Body of pancreas (tissue), 4 donors: ENCODE data around the gene IGSF11. TPM values are rescaled to one million over a fixed set of nuclear protein-coding genes. Genes with fewer than 3 reads are reported as not detected.

ENCODE experiments used
- ATAC-seq: fragments of 150-250 bp; one replicate; pipeline ENCODE4 v1.9.1; 2016
- DNase-seq, 4 donors: peaks; one replicate each; pipeline ENCODE4 v3.0.0-alpha.2; 2019
- H3K27ac ChIP-seq, 4 donors: fragments of 200-600 bp; sonication (generic); 1 replicate in 3 of 4; 2 replicates in 1 of 4; pipeline versions ENCODE4 v1.5.1 to v1.6.1; 2016 to 2019; ENCODE audit warnings: mild to moderate bottlenecking in 1 of 4, mixed read lengths in 1 of 4, moderate library complexity in 1 of 4
- H3K27me3 ChIP-seq, 2 donors: fragments of 200-600 bp; sonication (generic); one replicate each; pipeline ENCODE4 v1.6.0; 2016; ENCODE audit warnings: mild to moderate bottlenecking in 1 of 2
- H3K36me3 ChIP-seq, 2 donors: fragments of 200-600 bp; sonication (generic); replicated peaks in 1 of 2; 2 replicates each; pipeline ENCODE4 v1.5.1; 2016; ENCODE audit warnings: low read depth in 2 of 2; ENCODE audit not compliant: insufficient read depth in 1 of 2
- H3K4me1 ChIP-seq: fragments of 200-600 bp; sonication (generic); one replicate; pipeline ENCODE4 v1.6.0; 2016
- H3K4me3 ChIP-seq, 2 donors: fragments of 200-600 bp; sonication (generic); 1 replicate in 1 of 2; 2 replicates in 1 of 2; pipeline ENCODE4 v1.5.1; 2016 to 2019
- H3K9me3 ChIP-seq, 3 donors: fragments of 200-600 bp; sonication (generic); 1 replicate in 2 of 3; 2 replicates in 1 of 3; pipeline ENCODE4 v1.5.1; 2016
- CTCF ChIP-seq, 7 experiments: fragments of 450-650 bp in 4 of 7; fragments of 200-600 bp in 3 of 7; sonication (generic) in 3 of 7; IDR thresholded peaks; one replicate each; pipeline ENCODE4 v1.5.1; 2016 to 2019; ENCODE audit warnings: antibody characterized with exemption in 7 of 7
- POLR2A ChIP-seq, 3 donors: fragments of 450-650 bp; IDR thresholded peaks; one replicate each; pipeline ENCODE4 v1.6.1; 2016; ENCODE audit warnings: antibody characterized with exemption in 3 of 3, mild to moderate bottlenecking in 2 of 3
- WGBS, 2 donors: methylation state at CpG; one replicate each; pipeline ENCODE4 v1.1.5; 2017; 5-methylcytosine and 5-hydroxymethylcytosine counted together
- intact Hi-C: fragments of 100-400 bp; cut with DNase I; formaldehyde crosslinking; loops from one replicate; pipeline ENCODE4 v1.15.1; 2023
- total RNA-seq, 2 donors: library from RNA; depleted of rRNA; stranded (reverse); fragments of >200 nt; gene quantifications; one replicate each; pipeline ENCODE4 v1.1.0, GENCODE V29; 2016

Gene IGSF11
- total RNA-seq, 2 donors from 2014 or later, result 3.0 to 9.1 TPM

DNA sequence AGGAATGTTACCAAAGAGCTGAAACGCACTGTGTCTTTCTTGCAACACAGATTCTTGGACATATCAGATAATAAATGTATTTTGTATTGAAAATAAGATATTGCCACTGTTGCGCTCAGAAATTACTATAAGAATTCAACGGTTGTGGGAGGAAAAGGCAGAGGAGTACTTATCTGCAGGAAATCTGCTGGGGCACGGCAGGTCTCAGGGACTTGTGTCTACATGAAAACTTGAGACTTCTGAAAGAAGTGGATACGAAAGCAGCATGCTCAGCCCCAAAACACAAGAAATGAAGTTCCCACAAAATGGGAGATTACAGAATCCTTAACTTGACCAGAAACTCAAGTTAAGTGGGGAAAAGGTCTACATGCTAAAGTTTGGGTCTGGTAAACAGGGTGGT, 86.5 kb downstream of the IGSF11 start:
- TF ChIP-seq CTCF (IDR thresholded peaks at IDR 0.05) (no peak), POLR2A (IDR thresholded peaks at IDR 0.05) (no peak)
- ATAC-seq (no peak), DNase-seq (no peak)
- no peak overlapping the region for H3K4me3 ChIP-seq
- intact Hi-C loops, result no loop called here
- H3K27ac ChIP-seq, result no peak overlapping the region
- H3K9me3 ChIP-seq, result no peaks in the 10 kb centered on the region
- H3K27me3 ChIP-seq, result no peaks in the 10 kb centered on the region
- H3K4me1 ChIP-seq, result no peaks in the 10 kb centered on the region
- 83 to 88% methylated on average over 5 of the region's 5 CpGs for WGBS, 2 donors
- H3K36me3 ChIP-seq, result no peaks in the 10 kb centered on the region

DNA sequence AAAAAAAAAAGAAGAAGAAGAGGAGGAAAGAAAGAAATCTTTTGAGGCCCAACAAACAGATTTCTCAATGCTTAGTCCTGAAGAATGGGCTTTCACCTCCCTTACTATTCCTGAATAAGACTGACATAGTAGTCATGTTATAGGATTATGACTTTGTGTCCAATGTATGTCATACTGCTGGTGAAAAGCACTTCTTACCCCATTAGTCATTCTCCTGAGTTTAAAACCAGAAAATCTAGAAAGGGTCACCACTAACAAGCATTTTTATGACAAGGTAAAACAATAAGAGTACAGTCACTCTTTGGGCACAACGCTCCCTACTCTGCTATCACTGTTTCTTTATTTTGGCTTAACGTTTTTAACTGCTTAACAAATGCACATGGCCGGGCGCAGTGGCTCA, 88.2 kb downstream of the IGSF11 start:
- Histone ChIP-seq H3K36me3 (no peaks in the 10 kb centered on the region), H3K4me1 (no peaks in the 10 kb centered on the region), H3K27ac (no peak overlapping the region), H3K9me3 (no peaks in the 10 kb centered on the region), H3K27me3 (no peaks in the 10 kb centered on the region), H3K4me3 (no peak overlapping the region)
- DNase-seq (no peak), ATAC-seq (no peak)
- intact Hi-C loops, result no loop called here
- TF ChIP-seq POLR2A (IDR thresholded peaks at IDR 0.05), result no peak
- WGBS, 2 donors, result 71 to 81% methylated on average over 4 of the region's 4 CpGs

- TF ChIP-seq POLR2A (IDR thresholded peaks at IDR 0.05), result no peak
- no peak for TF ChIP-seq CTCF (IDR thresholded peaks at IDR 0.05)
- DNase-seq (no peak), ATAC-seq (no peak)
- intact Hi-C loops, result no loop called here
- Histone ChIP-seq H3K4me3 (no peak overlapping the region), H3K36me3 (no peaks in the 10 kb centered on the region), H3K4me1 (no peaks in the 10 kb centered on the region), H3K27ac (no peak overlapping the region), H3K27me3 (no peaks in the 10 kb centered on the region), H3K9me3 (no peaks in the 10 kb centered on the region)
- WGBS, 2 donors, result 79 to 83% methylated on average over 4 of the region's 4 CpGs
These were observed 88.8 kb downstream of the IGSF11 start for GRCh38 chr3:118945834-118946233.

DNA sequence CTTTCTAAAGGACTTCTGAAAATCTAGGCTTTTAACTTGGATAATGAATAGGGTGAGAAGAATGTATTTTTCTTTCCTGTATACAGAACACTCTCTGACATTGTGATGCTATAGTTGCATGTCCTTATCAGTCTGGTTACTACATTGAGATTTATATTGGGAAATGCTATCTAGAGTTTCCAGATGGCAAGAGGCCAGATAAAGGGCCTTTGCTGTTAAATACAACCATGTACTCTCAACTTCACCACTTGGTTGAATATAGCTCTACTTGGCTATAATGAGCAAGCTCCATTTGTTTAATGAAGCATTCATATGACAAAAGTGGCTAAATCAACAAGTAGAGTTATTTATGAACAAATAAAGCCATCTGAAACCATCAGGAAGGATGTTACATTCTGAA, 91.0 kb downstream of the IGSF11 start:
- H3K4me3 ChIP-seq, result no peak overlapping the region
- no peak for ATAC-seq
- no peak for TF ChIP-seq CTCF (IDR thresholded peaks at IDR 0.05)
- TF ChIP-seq POLR2A (IDR thresholded peaks at IDR 0.05), result no peak
- intact Hi-C loops, result no loop called here
- no peaks in the 10 kb centered on the region for H3K27me3 ChIP-seq
- H3K4me1 ChIP-seq, result no peaks in the 10 kb centered on the region
- no peak overlapping the region for H3K27ac ChIP-seq
- no peaks in the 10 kb centered on the region for H3K36me3 ChIP-seq
- DNase-seq, result no peak
- no peaks in the 10 kb centered on the region for H3K9me3 ChIP-seq

DNA sequence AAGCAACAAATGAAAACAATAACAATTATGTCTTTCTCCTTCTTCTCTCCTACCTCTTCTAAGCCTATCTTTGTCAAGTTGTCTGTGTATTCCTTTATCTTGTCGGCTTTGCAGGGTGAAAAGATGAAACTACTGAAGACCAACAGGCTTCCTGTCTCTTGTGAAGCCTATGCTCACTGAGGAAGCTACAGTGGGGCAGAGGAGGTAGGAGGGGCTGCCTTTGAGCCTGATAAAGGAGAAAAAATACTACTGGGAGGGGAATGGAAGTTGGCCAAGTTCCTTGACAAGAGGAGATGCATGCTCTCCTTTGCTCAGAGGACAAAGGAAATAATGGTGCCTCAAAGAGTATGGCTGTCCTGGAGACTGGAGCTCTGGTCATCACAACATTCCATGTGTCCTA, 92.0 kb downstream of the IGSF11 start:
- intact Hi-C loops, result no loop called here
- Histone ChIP-seq H3K27ac (no peak overlapping the region), H3K36me3 (no peaks in the 10 kb centered on the region), H3K27me3 (no peaks in the 10 kb centered on the region), H3K4me3 (no peak overlapping the region), H3K4me1 (no peaks in the 10 kb centered on the region), H3K9me3 (no peaks in the 10 kb centered on the region)
- WGBS, 2 donors, result 65 to 97% methylated on average over 1 of the region's 1 CpG
- TF ChIP-seq POLR2A (IDR thresholded peaks at IDR 0.05) (no peak), CTCF (IDR thresholded peaks at IDR 0.05) (no peak)
- DNase-seq, result no peak
- no peak for ATAC-seq
